Right ventricle myocardium superior (tissue), 1 donor: ENCODE data around the gene SH3BP1. TPM values are rescaled to one million over a fixed set of nuclear protein-coding genes. Genes with fewer than 3 reads are reported as not detected.

ENCODE experiments used
- ATAC-seq: fragments of 200-7000 bp; cut with Tn5 transposase; one replicate; pipeline ENCODE4 v1.9.1; 2020; ENCODE audit warnings: mild to moderate bottlenecking; ENCODE audit not compliant: poor library complexity
- DNase-seq: peaks from one replicate; pipeline ENCODE4 v3.0.0-alpha.2; 2020
- intact Hi-C: fragments of 100-400 bp; cut with DNase I; formaldehyde crosslinking; loops from one replicate; pipeline ENCODE4 v1.11.2; 2022
- total RNA-seq: library from RNA; stranded (reverse); fragmentation: NEBNext Ultra II Directional; extraction: Animal tissue kit (Norgen Biotek cat#: 25700); gene quantifications from one replicate; pipeline ENCODE4 v1.2.1, GENCODE V29; 2021
- donor health status: DM: no; HTN: yes; CAD: no; lungs with severe emphysema.

Gene SH3BP1
- total RNA-seq, 1 donor from 2014 or later = 1.9 TPM

DNA sequence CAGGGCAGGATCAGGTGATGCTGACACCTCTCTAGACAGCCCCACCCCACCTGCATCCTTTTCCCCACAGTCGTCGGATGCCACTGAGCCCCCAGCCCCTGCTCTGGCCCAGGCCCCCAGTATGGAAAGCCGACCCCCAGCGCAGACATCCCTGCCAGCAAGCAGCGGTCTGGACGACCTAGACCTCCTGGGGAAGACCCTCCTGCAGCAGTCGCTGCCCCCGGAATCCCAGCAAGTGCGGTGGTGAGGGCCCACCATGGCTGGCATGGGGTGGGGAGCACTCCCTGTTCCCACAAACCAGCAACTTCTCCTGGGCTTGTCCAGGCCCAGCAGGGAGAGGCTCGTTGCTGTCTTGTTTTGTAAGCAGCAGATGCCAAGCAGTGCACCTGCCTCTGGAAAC is 9.5 kb upstream of the SH3BP1 start:
- ATAC-seq (no peak), DNase-seq (no peak)
- intact Hi-C loops = no loop called here

DNA sequence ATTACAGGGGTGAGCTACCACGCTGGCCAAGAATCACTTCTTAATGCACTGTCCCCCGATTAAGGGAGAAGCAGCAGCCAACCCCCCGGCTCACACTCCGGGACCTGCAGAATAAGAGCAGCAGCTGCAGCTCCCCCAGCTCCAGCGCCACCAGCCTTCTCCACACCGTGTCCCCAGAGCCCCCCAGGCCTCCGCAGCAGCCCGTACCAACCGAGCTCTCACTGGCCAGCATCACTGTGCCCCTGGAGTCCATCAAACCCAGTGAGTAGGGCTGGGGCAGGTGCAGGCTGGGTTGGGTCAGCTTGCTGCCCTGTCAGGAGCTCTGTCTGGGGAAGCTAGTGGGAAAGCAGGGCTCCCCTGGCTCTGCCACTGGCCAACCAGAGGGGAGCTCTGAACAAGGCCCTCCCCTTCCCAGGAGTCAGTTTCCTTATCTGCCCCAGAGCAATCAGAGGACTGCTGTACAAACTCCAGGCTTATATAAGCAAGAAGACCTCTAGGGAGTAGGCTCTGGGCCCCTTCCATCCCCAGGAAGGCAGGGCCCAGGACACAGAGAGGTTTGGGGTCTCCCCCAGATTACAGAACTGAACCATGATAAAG is 8.5 kb upstream of the SH3BP1 start:
- ATAC-seq = no peak
- intact Hi-C loops = no loop called here
- no peak for DNase-seq

DNA sequence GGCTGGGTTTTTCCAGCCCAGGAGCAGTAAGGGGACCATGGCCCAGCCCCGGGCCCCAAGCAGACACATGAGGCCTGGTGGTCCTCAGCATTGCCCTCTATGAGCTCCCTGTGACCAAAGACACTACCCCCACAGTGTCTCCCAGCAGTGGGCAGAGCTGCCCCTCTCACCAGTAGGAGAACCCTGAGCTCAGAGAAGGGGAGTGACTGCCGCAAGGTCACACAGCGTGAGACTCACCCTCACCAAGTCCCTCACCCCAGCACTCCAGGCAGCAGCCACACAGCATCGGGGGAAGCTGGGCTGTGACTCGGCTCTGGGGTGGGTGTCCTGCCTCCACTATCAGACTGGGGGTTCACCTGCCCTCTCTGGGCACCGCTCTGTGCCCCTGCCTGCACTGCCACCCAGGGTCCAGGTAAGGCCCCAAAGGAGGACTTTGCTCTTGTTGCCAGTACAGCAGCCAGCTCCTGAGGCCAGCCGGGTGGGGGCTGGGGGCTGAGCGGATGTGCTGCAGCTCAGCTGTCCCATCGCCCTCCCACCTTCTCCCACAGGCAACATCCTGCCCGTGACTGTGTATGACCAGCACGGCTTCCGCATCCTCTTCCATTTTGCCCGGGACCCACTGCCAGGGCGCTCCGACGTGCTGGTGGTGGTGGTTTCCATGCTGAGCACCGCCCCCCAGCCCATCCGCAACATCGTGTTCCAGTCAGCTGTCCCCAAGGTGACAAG is 7.9 kb upstream of the SH3BP1 start:
- intact Hi-C loops = no loop called here
- DNase-seq (no peak), ATAC-seq (no peak)

DNA sequence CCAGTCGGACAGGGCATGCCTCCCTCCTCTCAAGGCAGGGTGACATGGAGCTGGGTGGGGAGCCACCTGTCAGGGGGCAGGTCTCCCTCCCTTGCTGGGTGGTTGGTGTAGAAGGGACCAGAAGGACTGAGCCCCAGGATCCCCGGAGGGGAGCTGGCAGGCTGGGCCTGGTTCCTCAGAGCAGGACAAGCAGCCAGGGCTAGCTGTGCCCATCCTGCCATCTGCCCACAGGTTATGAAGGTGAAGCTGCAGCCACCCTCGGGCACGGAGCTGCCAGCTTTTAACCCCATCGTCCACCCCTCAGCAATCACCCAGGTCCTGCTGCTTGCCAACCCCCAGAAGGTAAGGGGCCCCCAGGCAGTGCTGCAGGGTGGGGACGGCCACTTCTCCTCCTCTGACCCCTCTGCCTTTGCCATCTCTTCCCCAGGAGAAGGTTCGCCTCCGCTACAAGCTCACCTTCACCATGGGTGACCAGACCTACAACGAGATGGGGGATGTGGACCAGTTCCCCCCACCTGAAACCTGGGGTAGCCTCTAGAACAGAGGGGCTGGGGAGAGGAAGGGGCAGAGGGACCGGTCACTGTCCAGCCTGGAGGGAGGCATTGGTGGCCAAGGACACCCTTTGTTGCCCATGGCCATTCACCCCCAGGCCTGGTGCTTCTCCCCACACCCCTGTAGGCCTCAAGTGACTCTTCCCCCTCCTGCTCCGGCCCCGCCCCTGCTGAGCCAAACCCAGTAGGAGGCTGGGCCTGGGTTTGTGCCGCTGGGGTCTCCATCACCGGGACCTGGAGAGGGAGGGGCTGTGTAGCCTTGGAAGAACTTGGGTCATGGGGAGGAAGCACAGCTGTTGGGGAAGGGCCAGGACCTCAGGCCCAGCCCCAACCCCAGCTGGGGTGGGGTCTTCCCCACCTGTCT is 7.0 kb upstream of the SH3BP1 start:
- DNase-seq = no peak
- no peak for ATAC-seq
- intact Hi-C loops = no loop called here

DNA sequence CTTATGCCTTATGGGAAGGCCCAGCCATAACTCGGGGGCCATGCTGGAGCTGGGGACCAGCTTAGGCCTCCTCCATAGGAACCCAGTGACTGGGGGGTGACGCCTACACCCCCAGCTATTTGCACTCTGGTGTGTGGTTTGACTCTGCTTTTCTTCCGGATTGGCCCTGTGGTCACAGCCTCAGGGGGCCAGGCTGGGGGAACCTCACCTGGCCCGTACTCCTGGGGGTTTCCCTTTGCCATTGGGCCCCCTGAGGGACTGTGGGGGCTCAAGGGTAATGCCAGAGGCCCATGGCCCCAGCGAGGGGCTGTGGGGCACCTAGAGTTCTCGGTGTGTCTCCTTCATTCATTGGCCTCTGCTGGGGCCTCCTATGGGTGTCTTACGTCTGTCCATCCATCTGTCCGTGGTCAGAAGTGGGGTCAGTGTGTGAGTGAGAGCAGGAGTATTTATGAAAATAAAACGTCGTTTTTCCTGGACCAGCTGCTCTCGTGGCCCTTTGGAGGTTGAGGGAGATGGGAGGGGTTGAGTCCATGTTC is 6.3 kb upstream of the SH3BP1 start:
- no peak for ATAC-seq
- no peak for DNase-seq
- intact Hi-C loops = no loop called here

DNA sequence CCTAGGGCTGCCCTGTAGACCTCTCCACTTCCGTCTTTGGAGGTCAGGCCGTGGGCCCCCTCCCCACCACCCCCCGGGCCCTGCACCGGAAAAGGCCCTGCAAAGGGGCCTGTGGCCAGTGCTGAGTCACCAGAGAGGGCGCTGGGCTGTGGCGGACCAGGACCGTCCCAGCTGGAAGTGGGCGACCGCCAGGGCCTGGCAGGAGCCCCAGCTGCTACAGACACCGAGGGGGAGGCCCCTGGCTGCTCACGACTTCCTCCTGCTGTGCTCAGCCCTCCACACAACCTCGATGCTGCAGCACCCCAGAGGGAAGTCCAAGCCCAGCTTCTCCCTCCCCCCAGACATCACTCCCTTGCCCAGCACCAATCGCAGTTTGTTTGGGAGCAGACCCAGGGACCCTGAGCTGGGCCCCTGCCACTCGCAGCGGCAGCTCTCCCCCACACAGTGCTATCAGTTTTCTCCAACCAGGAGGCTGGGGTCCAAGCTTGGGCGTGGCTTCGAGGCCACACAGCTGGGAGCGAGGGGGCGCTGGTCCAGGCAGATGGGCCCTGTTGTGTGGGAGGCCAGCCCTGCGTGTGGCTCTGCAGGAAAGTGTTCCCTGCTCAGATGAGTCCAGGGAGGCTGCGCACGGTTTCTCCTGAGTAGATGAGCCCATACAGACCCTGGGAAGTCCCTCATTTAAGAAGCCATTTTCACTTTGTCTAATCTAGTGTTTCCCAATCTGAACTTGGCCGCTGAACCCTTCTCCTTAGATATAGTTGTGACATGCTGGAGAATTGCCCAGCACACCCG is 5.6 kb upstream of the SH3BP1 start:
- DNase-seq (peak; percentile 95), ATAC-seq (peak; percentile 85)
- intact Hi-C loops = no loop called here

DNA sequence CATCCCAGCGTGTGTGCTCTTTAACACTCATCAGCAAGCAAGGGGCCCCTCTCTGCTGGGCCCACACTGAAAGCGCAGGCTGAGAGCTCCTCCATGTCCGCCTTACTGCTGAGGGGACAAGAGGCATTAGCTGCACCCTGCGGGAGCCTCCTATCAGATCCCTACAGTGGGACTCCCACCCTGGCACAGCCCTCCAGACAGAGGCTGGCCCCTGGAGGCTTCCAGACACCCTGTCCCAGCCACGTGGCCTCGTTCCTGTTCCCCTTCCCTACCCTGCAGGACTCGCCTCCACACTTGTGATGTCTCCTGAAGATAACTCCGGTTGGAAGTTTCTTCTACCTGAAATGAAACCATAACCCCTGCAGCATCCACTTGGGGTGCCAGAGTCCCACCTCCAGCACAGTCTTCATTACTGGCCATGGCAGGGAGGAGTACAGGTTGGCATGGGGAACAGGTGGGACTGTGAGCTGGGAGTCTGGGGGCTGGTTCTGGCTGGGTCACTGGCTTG is 5.0 kb upstream of the SH3BP1 start:
- peak; percentile 6 for ATAC-seq
- intact Hi-C loops = no loop called here
- peak; percentile 64 for DNase-seq

DNA sequence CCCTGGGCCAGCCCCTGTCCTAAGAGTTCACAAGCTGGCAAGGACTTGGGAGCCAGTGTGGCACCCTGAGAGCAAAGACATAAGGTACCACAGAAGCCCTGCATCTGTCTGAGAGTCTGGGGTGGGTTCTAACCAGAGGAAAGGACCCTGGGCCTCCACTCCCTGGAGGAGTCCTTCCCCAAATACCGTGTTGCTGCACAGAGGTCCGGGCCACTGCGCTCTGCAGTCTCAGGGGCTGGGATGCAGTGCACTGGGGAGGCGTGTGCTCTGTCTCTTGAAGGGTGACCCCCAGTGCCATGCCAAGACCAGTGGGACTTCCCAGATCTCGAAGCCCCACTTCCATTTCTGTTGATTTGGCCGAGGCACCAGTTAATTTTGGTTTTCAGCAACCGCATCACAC is 4.3 kb upstream of the SH3BP1 start:
- DNase-seq (no peak), ATAC-seq (no peak)
- intact Hi-C loops = no loop called here

DNA sequence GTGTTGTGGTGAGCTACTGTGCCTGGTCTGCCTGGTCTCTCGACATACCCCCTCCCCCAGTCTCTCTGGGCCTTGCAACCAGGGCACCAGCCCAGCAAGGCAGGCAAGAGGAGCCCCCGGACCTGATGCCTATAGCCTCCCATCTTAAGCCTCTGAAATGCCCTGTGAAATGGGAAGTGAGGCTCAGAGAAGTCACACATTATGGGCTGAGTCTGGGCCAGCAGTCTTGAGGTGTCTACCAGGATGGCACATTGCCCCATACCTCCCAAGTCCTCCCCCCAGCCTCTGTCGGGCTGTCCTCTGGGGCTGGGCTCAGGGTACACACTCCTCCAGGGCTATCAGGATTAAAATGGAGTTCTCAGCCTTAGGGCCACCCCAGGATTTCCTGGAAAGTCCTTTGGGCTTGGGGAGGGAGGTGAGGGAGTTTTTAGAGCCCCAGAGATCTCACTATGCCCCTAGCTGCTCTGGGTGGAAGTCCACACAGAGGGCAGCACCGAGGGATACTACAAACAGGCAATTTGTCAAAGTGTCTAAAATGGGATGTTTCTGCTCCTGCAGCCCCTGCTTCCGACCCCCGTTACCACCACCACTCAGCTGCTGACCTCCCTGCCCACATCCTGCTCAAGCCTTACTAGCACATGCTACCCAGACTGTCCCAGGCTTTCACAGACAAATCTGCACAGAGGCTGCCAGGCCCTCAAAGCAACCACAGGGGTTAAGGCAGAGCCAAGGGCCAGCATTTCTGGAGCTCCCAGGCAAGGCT is 3.1 kb upstream of the SH3BP1 start:
- intact Hi-C loops = no loop called here
- ATAC-seq (no peak), DNase-seq (no peak)

DNA sequence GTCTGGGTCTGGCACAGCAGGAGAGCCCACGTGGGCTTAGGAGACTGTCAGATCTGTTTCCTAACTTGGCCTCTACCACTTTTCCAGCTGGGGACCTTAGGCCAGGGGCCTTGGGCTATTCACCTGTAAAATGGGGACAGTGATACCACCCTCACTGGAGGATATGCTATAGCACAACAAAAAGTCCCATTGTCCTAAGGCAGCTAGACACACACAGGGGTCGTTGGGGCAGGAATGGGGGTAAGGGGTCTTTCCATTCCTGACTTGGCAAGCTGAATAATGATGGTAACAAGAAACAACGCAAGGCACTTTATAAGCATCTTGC is 2.6 kb upstream of the SH3BP1 start:
- intact Hi-C loops = no loop called here
- ATAC-seq (no peak), DNase-seq (no peak)

DNA sequence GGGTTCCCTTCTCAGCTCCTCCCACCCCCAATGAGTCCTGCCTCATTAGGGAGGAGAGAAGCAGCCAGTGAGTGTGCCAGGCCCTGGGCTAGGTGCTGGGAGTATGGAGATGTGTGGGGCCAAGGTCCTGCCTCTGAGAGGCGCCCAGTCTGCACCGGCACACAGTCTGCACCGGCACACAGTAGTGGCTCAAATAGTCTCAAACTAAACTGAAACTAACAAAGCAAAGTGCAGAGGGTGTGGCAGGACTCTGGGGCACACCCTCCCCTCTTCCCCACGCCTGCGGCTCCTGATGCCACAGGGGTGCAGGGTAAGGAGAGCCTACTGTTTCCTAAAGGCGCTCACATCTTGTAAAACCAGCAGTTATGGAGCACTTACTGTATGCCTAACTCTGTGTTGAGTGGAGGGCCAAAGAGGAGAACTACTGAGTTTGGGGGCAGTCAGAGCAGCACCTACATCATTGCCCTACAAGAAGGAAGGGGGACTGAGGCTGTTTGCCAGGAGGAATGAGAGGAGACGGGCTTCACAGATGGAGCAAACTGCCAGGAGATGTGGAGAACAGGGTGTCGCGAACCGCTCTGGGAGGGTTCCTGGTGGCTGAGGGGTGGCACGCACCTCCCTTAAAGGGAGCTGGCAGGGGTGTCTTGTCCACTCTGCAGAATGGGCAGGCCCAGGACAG is 939 bp upstream of the SH3BP1 start:
- intact Hi-C loops = no loop called here
- ATAC-seq (no peak), DNase-seq (no peak)

DNA sequence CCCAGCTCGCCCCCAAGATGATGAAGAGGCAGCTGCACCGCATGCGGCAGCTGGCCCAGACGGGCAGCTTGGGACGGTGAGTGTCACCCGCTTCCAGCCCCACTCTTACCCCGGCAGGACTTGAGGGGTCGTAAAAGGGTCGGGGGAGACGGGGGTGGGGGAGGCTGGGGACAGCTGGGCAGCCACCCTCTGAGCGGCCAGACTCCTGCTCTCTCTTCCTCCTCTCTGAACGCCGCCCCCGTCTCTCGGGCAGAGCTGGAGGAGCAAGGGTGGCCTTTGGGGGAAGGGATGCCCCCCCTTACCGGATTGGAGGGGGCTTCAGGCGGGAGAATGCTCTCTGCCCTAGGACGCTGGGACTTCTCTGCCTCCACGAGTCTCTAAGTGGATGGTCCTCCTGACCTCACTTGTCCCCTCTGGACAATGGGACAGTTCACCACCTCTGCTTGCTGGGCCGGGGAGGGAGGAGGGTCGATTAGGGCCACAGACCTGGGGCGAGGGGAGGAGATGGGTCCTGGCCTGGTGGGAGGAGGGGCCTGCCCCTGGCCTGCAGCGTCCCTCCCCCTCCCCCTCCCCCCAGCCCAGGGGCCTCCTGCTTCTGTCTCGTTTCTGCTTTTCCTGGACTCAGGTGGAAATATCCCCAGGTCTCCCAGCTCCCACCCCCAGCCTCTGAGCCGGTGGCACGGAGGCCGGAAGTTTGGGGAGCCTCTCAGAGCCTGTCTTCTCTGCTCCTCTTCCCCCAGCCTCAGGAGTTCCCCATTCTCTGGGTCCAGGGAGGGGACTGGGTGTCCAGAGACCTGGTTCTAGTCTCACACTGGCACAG is 512 bp downstream of the SH3BP1 start:
- intact Hi-C loops = loop anchor here (5.0 kb wide), 1 partner anchor 152 kb away; no protein-coding TSS in a partner anchor
- DNase-seq (no peak), ATAC-seq (peak; percentile 3)

DNA sequence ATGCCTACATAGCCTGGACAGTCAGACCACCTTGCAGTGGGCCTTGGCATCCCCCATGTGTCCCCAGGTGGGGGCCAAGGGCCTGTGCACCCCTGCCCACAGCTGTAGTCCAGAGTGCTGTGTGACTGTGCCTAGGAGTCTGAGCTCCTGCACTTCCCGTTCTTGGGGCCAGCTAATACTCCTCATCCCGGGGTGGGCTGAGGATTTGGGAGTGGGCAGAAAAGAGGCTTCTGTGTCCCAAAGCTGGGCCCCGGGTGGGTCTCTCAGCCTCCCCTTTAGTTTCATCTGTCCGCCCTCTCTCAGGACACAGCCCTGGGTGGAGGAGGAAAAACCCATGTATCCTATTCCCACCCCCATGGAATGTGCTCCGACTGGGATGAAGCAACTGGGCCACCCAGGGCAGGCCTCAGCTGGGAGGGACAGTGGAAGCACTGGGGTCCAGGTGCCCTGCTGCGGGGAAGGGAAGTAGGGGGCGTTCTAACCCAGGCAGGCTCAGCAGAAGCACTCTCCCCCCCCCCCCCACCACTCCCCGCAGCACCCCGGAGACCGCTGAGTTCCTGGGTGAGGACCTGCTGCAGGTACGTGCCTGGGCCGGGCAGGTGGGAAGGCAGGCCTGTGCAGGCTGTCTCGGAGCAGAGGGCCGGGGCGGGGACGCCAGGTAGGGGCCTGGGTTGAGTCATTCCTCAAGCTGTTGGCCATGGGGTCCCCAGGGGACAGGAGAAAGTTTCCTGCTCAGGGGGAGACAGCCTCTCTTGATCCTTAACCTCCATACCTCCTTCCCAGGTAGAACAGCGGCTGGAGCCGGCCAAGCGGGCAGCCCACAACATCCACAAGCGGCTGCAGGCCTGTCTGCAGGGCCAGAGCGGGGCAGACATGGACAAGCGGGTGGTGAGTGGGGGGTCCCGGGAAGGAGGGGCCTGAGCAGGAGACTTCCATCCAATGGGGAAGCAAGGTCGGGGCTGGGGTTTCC is 1.4 kb downstream of the SH3BP1 start:
- DNase-seq = no peak
- intact Hi-C loops = loop anchor here (5.0 kb wide), 1 partner anchor 151 kb away; no protein-coding TSS in a partner anchor
- no peak for ATAC-seq

DNA sequence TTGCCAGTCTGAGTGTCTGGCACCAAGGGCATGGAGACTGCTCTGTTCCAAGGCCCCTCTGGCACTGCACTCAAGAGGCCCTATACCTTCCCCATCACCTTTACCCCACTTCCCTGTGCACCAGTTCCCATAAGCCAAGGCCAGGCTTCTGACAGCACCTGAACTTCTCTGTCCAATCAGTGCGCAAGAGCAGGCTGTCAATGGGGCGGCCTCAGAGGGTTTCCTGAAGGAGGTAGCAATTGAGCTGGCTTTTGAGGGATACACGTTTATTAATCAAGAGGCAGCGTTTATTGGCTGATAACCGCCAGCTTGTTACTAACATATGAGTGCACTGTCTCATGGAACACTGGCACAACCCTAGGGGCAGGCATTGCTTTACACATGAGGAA is 2.1 kb downstream of the SH3BP1 start:
- intact Hi-C loops = loop anchor here (5.0 kb wide), 1 partner anchor 151 kb away; no protein-coding TSS in a partner anchor
- no peak for DNase-seq
- no peak for ATAC-seq

DNA sequence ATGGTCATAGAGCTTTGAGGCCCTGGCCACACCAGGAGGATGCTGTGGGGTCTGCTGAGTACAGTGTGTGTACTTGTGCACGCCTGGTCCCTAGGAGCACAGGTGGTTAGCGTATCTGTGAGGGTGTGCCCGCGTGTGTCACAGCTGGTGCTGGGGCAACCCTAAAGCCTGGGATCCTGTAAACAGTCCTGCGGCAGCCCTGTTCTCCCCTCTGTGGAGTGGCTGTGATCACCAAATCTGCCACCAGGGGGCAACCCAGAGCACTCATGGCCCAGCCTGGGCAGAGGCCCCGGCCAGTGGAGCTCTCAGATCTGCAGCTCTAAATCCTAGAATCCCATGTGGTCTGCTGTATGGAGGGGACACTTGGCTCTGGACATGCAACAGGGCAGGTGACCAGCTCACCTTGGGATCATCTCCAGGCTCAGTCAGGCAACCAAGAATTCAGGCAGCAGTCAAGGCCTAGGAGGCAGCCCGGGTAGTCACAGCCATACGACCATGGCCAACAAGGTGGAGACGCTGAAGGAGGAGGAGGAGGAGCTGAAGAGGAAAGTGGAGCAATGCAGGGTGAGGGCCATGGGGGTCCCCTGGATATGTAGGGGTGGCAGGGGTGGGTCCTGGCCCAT is 3.9 kb downstream of the SH3BP1 start:
- peak; percentile 84 for ATAC-seq
- DNase-seq = peak; percentile 92
- intact Hi-C loops = loop anchor here (5.0 kb wide), 1 partner anchor 149 kb away; no protein-coding TSS in a partner anchor
